ENCODE data around the gene ANP32A. TPM values are rescaled to one million over a fixed set of nuclear protein-coding genes. Genes with fewer than 3 reads are reported as not detected.

ANP32A gene
- total RNA-seq, 1 experiment from 2014 or later, result 250 TPM

DNA sequence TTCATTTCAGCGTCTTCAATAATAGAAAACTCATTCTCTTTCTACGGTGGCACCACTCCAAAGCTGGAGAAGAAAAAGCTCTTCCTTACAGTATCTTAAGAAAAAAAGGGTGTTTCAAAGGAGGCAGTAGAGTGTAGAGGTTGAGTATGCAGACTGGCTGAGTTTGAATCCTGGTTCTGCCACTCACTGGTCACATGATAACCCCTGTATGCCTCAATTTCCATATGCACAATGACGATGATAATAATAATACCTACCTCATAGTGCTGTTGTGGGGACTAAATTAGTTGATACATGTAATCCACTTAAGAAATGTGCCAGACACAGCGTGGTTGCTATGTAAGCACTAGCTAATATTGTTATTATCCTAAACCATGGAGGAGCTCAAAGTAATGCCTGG is 4.5 kb downstream of the ANP32A start:
- H3K9me3 Mint-ChIP-seq (ENCODE audit: low read depth, unreplicated experiment), result no peaks in the 10 kb centered on the region
- H3K4me3 Mint-ChIP-seq (ENCODE audit: low read depth, unreplicated experiment), result peak overlapping the region; percentile 96
- peaks cover 48% of the 10 kb centered on the region for H3K4me1 Mint-ChIP-seq (ENCODE audit: low read depth, unreplicated experiment)
- no peaks in the 10 kb centered on the region for H3K27me3 Mint-ChIP-seq (ENCODE audit: unreplicated experiment)
- DNase-seq, result no peak
- peaks cover 72% of the 10 kb centered on the region for H3K36me3 Mint-ChIP-seq (ENCODE audit: insufficient read depth, unreplicated experiment)
- TF ChIP-seq, protein P1, sequence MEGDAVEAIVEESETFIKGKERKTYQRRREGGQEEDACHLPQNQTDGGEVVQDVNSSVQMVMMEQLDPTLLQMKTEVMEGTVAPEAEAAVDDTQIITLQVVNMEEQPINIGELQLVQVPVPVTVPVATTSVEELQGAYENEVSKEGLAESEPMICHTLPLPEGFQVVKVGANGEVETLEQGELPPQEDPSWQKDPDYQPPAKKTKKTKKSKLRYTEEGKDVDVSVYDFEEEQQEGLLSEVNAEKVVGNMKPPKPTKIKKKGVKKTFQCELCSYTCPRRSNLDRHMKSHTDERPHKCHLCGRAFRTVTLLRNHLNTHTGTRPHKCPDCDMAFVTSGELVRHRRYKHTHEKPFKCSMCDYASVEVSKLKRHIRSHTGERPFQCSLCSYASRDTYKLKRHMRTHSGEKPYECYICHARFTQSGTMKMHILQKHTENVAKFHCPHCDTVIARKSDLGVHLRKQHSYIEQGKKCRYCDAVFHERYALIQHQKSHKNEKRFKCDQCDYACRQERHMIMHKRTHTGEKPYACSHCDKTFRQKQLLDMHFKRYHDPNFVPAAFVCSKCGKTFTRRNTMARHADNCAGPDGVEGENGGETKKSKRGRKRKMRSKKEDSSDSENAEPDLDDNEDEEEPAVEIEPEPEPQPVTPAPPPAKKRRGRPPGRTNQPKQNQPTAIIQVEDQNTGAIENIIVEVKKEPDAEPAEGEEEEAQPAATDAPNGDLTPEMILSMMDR (IDR thresholded peaks at IDR 0.05; ENCODE audit: unreplicated experiment), result no peak
- H3K27ac Mint-ChIP-seq (ENCODE audit: unreplicated experiment), result peak overlapping the region; percentile 97
- intact Hi-C loops (cut with micrococcal nuclease; ENCODE audit: unreplicated experiment), result no loop called here
- CTCF ChIA-PET, result interaction anchor here (1.3 to 1.5 kb wide), 4 partner anchors 9 to 60 kb away, joined by 3 to 5 read pairs (median 4); no protein-coding TSS in a partner anchor
- BruUV-seq (replicated peaks), result no TSS peak

GRCh38 chr15:68815598-68815997 is 5.1 kb downstream of the ANP32A start:
- Mint-ChIP-seq H3K4me3 (ENCODE audit: low read depth, unreplicated experiment) (peak overlapping the region; percentile 96), H3K27me3 (ENCODE audit: unreplicated experiment) (no peaks in the 10 kb centered on the region), H3K4me1 (ENCODE audit: low read depth, unreplicated experiment) (peaks cover 53% of the 10 kb centered on the region), H3K27ac (ENCODE audit: unreplicated experiment) (peak overlapping the region; percentile 97), H3K36me3 (ENCODE audit: insufficient read depth, unreplicated experiment) (peaks cover 67% of the 10 kb centered on the region), H3K9me3 (ENCODE audit: low read depth, unreplicated experiment) (no peaks in the 10 kb centered on the region)
- no TSS peak for BruUV-seq (replicated peaks)
- intact Hi-C loops (cut with micrococcal nuclease; ENCODE audit: unreplicated experiment), result no loop called here
- CTCF ChIA-PET, result interaction anchor here (1.3 kb wide), 1 partner anchor 32 kb away, joined by 3 read pairs; no protein-coding TSS in a partner anchor
- TF ChIP-seq, protein P1 (IDR thresholded peaks at IDR 0.05; ENCODE audit: unreplicated experiment), result no peak
- DNase-seq, result no peak

DNA sequence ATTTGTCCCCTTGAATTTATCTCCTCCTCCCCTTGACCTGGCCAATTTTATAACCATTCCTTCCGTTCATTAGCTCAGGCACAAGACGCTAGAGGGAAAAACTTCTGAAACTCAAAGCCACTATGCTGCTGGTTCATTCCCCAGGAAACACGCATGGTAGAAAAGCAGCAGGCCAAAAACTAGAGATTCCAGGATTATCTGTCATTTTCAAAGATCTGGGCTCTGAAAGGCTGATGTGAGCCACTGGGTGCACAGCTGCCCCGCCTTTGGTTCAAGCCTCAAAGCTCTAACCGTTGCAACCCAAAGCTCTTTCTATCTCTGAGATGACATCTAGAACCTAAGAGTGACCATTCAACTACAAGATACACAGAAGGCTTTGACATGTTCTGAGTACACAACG is 6.1 kb downstream of the ANP32A start:
- no TSS peak for BruUV-seq (replicated peaks)
- H3K4me1 Mint-ChIP-seq (ENCODE audit: low read depth, unreplicated experiment), result peaks cover 63% of the 10 kb centered on the region
- no peak overlapping the region for H3K27ac Mint-ChIP-seq (ENCODE audit: unreplicated experiment)
- TF ChIP-seq, protein P1 (IDR thresholded peaks at IDR 0.05; ENCODE audit: unreplicated experiment), result no peak
- H3K36me3 Mint-ChIP-seq (ENCODE audit: insufficient read depth, unreplicated experiment), result peaks cover 62% of the 10 kb centered on the region
- DNase-seq, result no peak
- no peaks in the 10 kb centered on the region for H3K27me3 Mint-ChIP-seq (ENCODE audit: unreplicated experiment)
- intact Hi-C loops (cut with micrococcal nuclease; ENCODE audit: unreplicated experiment), result no loop called here
- no peaks in the 10 kb centered on the region for H3K9me3 Mint-ChIP-seq (ENCODE audit: low read depth, unreplicated experiment)
- H3K4me3 Mint-ChIP-seq (ENCODE audit: low read depth, unreplicated experiment), result no peak overlapping the region
- CTCF ChIA-PET, result no interaction called here

DNA sequence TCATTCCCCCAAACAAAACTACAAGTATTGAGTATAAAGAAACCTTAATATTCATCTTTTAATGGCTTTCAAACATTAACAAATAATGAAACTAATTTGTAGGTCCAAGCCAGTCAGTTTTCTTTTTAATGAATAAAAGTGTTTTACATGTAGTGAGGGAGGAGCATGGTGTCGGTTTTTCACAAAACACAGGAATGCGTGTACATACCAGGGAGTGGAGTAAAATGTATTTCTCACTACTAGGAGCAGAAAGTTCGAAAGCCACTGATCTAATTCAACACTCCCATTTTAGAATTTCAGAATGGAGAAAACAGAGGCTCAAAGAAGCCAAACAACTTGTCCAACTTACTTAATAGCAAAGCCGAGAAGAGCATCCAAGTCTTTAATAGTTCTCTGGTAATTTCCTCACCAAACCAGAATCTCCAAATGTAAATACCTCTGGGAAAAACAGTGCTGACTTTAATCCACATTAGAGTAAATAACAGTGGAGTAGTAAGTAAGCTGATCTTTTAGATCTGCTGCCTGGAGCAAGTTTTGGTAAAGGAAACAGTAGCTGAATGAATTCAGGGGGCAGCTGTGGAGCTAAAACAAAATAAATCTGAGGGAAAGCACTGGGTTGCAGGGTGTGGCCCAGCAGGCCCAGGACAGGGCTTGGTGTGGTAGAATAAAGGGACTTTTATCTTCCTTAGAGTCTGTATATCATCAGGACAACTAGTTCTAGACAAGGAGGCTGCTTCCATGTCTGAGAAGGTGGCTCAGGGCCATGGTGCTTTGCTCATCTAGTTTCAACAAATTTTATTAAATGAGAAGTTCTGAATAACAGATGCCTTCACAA is 7.9 kb downstream of the ANP32A start:
- Mint-ChIP-seq H3K27ac (ENCODE audit: unreplicated experiment) (no peak overlapping the region), H3K27me3 (ENCODE audit: unreplicated experiment) (no peaks in the 10 kb centered on the region), H3K9me3 (ENCODE audit: low read depth, unreplicated experiment) (no peaks in the 10 kb centered on the region), H3K36me3 (ENCODE audit: insufficient read depth, unreplicated experiment) (peaks cover 56% of the 10 kb centered on the region), H3K4me3 (ENCODE audit: low read depth, unreplicated experiment) (peak overlapping the region; percentile 4), H3K4me1 (ENCODE audit: low read depth, unreplicated experiment) (peaks cover 81% of the 10 kb centered on the region)
- TF ChIP-seq, protein P1 (IDR thresholded peaks at IDR 0.05; ENCODE audit: unreplicated experiment), result no peak
- DNase-seq, result no peak
- BruUV-seq (replicated peaks), result no TSS peak
- CTCF ChIA-PET, result interaction anchor here (0.5 to 0.9 kb wide), 4 partner anchors 8 to 737 kb away, joined by 3 to 4 read pairs (median 4); partner anchors contain the start of gene ANP32A
- intact Hi-C loops (cut with micrococcal nuclease; ENCODE audit: unreplicated experiment), result no loop called here
